ENCODE measurements around the gene NANOS1.
"Not testable (repeated sequence)": the region's sequence is repeated elsewhere in the genome, so short reads cannot be mapped to it uniquely, and the experiment has no call there.

NANOS1 gene

GRCh38 chr10:119006451-119007210 is 22.9 kb upstream of the NANOS1 start:
- in situ Hi-C loops (cut with MboI; ENCODE audit: low sequenced_read_pairs) = no loop called here

GRCh38 chr10:119007211-119007574 is 22.3 kb upstream of the NANOS1 start:
- in situ Hi-C loops (cut with MboI; ENCODE audit: low sequenced_read_pairs) = no loop called here

GRCh38 chr10:119020627-119020946 is 8.9 kb upstream of the NANOS1 start:
- in situ Hi-C loops (cut with MboI; ENCODE audit: low sequenced_read_pairs) = no loop called here

- in situ Hi-C loops (cut with MboI; ENCODE audit: low sequenced_read_pairs) = no loop called here
Observed at GRCh38 chr10:119022846-119023552, 6.5 kb upstream of the NANOS1 start.

GRCh38 chr10:119023553-119023868 is 6.0 kb upstream of the NANOS1 start:
- in situ Hi-C loops (cut with MboI; ENCODE audit: low sequenced_read_pairs) = no loop called here

GRCh38 chr10:119024882-119025281 is 4.6 kb upstream of the NANOS1 start:
- in situ Hi-C loops (cut with MboI; ENCODE audit: low sequenced_read_pairs) = no loop called here

GRCh38 chr10:119025336-119025735 is 4.2 kb upstream of the NANOS1 start:
- in situ Hi-C loops (cut with MboI; ENCODE audit: low sequenced_read_pairs) = no loop called here

- in situ Hi-C loops (cut with MboI; ENCODE audit: low sequenced_read_pairs) = no loop called here
Observed at GRCh38 chr10:119025776-119026175, 3.7 kb upstream of the NANOS1 start.

GRCh38 chr10:119026301-119027110 is 3.0 kb upstream of the NANOS1 start:
- in situ Hi-C loops (cut with MboI; ENCODE audit: low sequenced_read_pairs) = no loop called here

- in situ Hi-C loops (cut with MboI; ENCODE audit: low sequenced_read_pairs) = not testable (repeated sequence)
Observed at GRCh38 chr10:119028445-119028899, 1.0 kb upstream of the NANOS1 start.

- in situ Hi-C loops (cut with MboI; ENCODE audit: low sequenced_read_pairs) = no loop called here
Observed at GRCh38 chr10:119028900-119029612, 458 bp upstream of the NANOS1 start.

- in situ Hi-C loops (cut with MboI; ENCODE audit: low sequenced_read_pairs) = no loop called here
Observed at GRCh38 chr10:119030421-119031250, 1.1 kb downstream of the NANOS1 start.

GRCh38 chr10:119031496-119032059 is 2.1 kb downstream of the NANOS1 start:
- in situ Hi-C loops (cut with MboI; ENCODE audit: low sequenced_read_pairs) = no loop called here

GRCh38 chr10:119039161-119039560 is 9.6 kb downstream of the NANOS1 start:
- in situ Hi-C loops (cut with MboI; ENCODE audit: low sequenced_read_pairs) = no loop called here

- in situ Hi-C loops (cut with MboI; ENCODE audit: low sequenced_read_pairs) = no loop called here
Observed at GRCh38 chr10:119041326-119041725, 11.8 kb downstream of the NANOS1 start.

GRCh38 chr10:119042169-119042568 is 12.7 kb downstream of the NANOS1 start:
- in situ Hi-C loops (cut with MboI; ENCODE audit: low sequenced_read_pairs) = no loop called here

- in situ Hi-C loops (cut with MboI; ENCODE audit: low sequenced_read_pairs) = no loop called here
Observed at GRCh38 chr10:119045561-119045960, 16.0 kb downstream of the NANOS1 start.

GRCh38 chr10:119049361-119049760 is 19.8 kb downstream of the NANOS1 start:
- in situ Hi-C loops (cut with MboI; ENCODE audit: low sequenced_read_pairs) = no loop called here

- in situ Hi-C loops (cut with MboI; ENCODE audit: low sequenced_read_pairs) = no loop called here
Observed at GRCh38 chr10:119049777-119050176, 20.3 kb downstream of the NANOS1 start.

GRCh38 chr10:119051775-119052174 is 22.3 kb downstream of the NANOS1 start:
- in situ Hi-C loops (cut with MboI; ENCODE audit: low sequenced_read_pairs) = no loop called here

Data from HL-60/S4 treated with retinoic acid at 250 ng/mL for 4 days and 3 days (cell line).